ENCODE results near the gene ZNF417. TPM values are rescaled to one million over a fixed set of nuclear protein-coding genes. Genes with fewer than 3 reads are reported as not detected.
A peak's percentile ranks its signal among the peaks of the same experiment; 100 is the strongest.

Gene ZNF417
- total and polyA plus RNA-seq, 2 experiments from 2014 or later, result 6.0 to 19.4 TPM

DNA sequence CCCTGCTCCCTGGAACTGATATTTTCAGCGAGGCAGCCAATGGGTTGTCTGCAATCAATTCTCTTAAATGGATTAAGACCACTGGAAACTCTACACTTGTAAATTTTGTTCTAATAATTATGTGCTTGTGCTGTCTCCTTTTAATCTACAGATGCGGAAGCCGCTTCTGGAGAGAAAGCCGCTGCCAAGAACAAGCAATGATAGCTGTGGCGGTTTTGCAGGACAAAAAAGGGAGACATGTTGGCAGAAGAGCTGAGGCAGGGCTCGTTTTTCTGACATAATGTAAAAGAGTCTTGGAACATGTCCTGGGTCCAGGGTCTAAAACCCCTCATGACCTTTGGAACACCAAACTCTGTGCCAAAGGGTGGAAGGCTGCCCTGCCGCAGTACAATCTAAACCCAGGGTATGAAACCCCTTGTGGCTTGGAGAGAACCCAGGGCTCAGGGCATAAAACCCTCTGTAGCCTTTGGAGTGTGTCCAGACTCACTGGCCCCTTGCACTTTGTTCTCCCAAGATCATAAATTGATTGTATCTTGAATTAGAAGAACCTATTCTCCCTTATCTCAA lies 12.7 kb downstream of the ZNF417 start:
- Mint-ChIP-seq H3K36me3 (ENCODE audit: low read depth) (peaks cover 15% of the 10 kb centered on the region), H3K4me3 (no peak overlapping the region), H3K27me3 (ENCODE audit: insufficient read depth, low read depth, poor library complexity) (peaks cover 1% of the 10 kb centered on the region), H3K4me1 (peaks cover 6% of the 10 kb centered on the region; the same call in 2 of the 3 replicates), H3K9me3 (no peaks in the 10 kb centered on the region), H3K27ac (no peak overlapping the region)
- H2AFZ ChIP-seq, result no peak overlapping the region
- H3K4me1 ChIP-seq (ENCODE audit: insufficient read depth), result no peaks in the 10 kb centered on the region
- peak; percentile 31; the same call in 2 of the 3 replicates for ATAC-seq
- H3K4me3 ChIP-seq, result no peak overlapping the region
- H3K36me3 ChIP-seq (ENCODE audit: insufficient read depth), result no peaks in the 10 kb centered on the region
- H3K27ac ChIP-seq (ENCODE audit: low read depth), result no peak overlapping the region
- TF ChIP-seq, protein P1, sequence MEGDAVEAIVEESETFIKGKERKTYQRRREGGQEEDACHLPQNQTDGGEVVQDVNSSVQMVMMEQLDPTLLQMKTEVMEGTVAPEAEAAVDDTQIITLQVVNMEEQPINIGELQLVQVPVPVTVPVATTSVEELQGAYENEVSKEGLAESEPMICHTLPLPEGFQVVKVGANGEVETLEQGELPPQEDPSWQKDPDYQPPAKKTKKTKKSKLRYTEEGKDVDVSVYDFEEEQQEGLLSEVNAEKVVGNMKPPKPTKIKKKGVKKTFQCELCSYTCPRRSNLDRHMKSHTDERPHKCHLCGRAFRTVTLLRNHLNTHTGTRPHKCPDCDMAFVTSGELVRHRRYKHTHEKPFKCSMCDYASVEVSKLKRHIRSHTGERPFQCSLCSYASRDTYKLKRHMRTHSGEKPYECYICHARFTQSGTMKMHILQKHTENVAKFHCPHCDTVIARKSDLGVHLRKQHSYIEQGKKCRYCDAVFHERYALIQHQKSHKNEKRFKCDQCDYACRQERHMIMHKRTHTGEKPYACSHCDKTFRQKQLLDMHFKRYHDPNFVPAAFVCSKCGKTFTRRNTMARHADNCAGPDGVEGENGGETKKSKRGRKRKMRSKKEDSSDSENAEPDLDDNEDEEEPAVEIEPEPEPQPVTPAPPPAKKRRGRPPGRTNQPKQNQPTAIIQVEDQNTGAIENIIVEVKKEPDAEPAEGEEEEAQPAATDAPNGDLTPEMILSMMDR (conservative IDR thresholded peaks at IDR 0.05; ENCODE audit: low read depth in 2 of 2), result no peak
- TF ChIP-seq EZH2 (IDR thresholded peaks at IDR 0.05; ENCODE audit: low read depth, unreplicated experiment), result no peak
- no peak overlapping the region for H3K4me2 ChIP-seq
- no peaks in the 10 kb centered on the region for H3K9me2 ChIP-seq (ENCODE audit: insufficient read depth)
- no peak for DNase-seq (ENCODE audit: low spot score)
- H3K27me3 ChIP-seq (ENCODE audit: insufficient read depth), result no peaks in the 10 kb centered on the region
- H3F3A ChIP-seq (replicated peaks; ENCODE audit: low read depth), result 0 out of 2 replicates have a peak, but pooled peaks cover 2% of the 10 kb centered on the region
- H4K20me1 ChIP-seq (replicated peaks; ENCODE audit: insufficient read depth), result peaks cover 9% of the 10 kb centered on the region
- H3K79me2 ChIP-seq (replicated peaks; ENCODE audit: insufficient read depth), result 0 out of 2 replicates have a peak, but pooled peaks cover 5% of the 10 kb centered on the region

DNA sequence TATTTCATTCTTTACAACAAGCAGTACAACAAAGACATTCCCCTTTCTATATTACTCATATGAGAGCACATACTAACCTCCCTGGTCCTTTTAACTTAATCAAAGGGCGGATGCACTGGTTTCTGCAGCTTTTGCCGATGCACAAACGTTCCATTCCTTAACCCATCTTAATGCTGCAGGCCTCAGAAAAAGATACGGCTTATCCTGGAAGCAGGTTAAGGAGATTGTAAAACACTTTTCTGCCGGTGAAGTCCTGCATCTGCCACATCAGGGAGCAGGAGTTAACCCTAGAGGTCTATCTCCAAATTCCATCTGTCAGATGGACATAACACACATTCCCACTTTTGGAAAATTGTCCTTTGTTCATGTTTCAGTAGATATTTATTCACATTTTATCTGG lies 16.1 kb downstream of the ZNF417 start:
- Histone ChIP-seq H3K36me3 (ENCODE audit: insufficient read depth) (no peaks in the 10 kb centered on the region), H4K20me1 (replicated peaks; ENCODE audit: insufficient read depth) (peaks cover 2% of the 10 kb centered on the region; the same call in 1 of the 2 replicates), H3K9me2 (ENCODE audit: insufficient read depth) (no peaks in the 10 kb centered on the region), H3K4me1 (ENCODE audit: insufficient read depth) (peaks cover 4% of the 10 kb centered on the region), H3K27me3 (ENCODE audit: insufficient read depth) (no peaks in the 10 kb centered on the region), H3K27ac (ENCODE audit: low read depth) (no peak overlapping the region), H2AFZ (no peak overlapping the region), H3K4me2 (no peak overlapping the region), H3F3A (replicated peaks; ENCODE audit: low read depth) (0 out of 2 replicates have a peak, but pooled peaks cover 2% of the 10 kb centered on the region), H3K4me3 (no peak overlapping the region), H3K79me2 (replicated peaks; ENCODE audit: insufficient read depth) (0 out of 2 replicates have a peak, but pooled peaks cover 5% of the 10 kb centered on the region)
- Mint-ChIP-seq H3K36me3 (ENCODE audit: low read depth) (no peaks in the 10 kb centered on the region; the same call in 2 of the 3 replicates), H3K4me3 (no peak overlapping the region), H3K9me3 (no peaks in the 10 kb centered on the region), H3K27me3 (ENCODE audit: insufficient read depth, low read depth, poor library complexity) (no peaks in the 10 kb centered on the region), H3K27ac (no peak overlapping the region), H3K4me1 (peaks cover 14% of the 10 kb centered on the region; the same call in 2 of the 3 replicates)
- DNase-seq (ENCODE audit: low spot score) (no peak), ATAC-seq (no peak)
- TF ChIP-seq POLR2AphosphoS5 (IDR thresholded peaks at IDR 0.05; ENCODE audit: low read depth) (no peak), JUNB (IDR thresholded peaks at IDR 0.05; ENCODE audit: unreplicated experiment) (no peak), EZH2 (IDR thresholded peaks at IDR 0.05; ENCODE audit: low read depth, unreplicated experiment) (no peak), NANOG (IDR thresholded peaks at IDR 0.05; ENCODE audit: borderline replicate concordance) (no peak), STAT1 (IDR thresholded peaks at IDR 0.05; ENCODE audit: unreplicated experiment) (no peak), ZNF114 (CRISPR knock-in tag; IDR thresholded peaks at IDR 0.05) (no peak), ZNF331 (CRISPR knock-in tag; IDR thresholded peaks at IDR 0.05; ENCODE audit: low read depth) (no peak), CREB1 (CRISPR knock-in tag; IDR thresholded peaks at IDR 0.05; ENCODE audit: low read depth) (no peak), EZH2phosphoT487 (IDR thresholded peaks at IDR 0.05; ENCODE audit: unreplicated experiment) (no peak)
- TF ChIP-seq, protein P1 (conservative IDR thresholded peaks at IDR 0.05; ENCODE audit: low read depth in 2 of 2), result no peak
- TF ChIP-seq, protein P2, sequence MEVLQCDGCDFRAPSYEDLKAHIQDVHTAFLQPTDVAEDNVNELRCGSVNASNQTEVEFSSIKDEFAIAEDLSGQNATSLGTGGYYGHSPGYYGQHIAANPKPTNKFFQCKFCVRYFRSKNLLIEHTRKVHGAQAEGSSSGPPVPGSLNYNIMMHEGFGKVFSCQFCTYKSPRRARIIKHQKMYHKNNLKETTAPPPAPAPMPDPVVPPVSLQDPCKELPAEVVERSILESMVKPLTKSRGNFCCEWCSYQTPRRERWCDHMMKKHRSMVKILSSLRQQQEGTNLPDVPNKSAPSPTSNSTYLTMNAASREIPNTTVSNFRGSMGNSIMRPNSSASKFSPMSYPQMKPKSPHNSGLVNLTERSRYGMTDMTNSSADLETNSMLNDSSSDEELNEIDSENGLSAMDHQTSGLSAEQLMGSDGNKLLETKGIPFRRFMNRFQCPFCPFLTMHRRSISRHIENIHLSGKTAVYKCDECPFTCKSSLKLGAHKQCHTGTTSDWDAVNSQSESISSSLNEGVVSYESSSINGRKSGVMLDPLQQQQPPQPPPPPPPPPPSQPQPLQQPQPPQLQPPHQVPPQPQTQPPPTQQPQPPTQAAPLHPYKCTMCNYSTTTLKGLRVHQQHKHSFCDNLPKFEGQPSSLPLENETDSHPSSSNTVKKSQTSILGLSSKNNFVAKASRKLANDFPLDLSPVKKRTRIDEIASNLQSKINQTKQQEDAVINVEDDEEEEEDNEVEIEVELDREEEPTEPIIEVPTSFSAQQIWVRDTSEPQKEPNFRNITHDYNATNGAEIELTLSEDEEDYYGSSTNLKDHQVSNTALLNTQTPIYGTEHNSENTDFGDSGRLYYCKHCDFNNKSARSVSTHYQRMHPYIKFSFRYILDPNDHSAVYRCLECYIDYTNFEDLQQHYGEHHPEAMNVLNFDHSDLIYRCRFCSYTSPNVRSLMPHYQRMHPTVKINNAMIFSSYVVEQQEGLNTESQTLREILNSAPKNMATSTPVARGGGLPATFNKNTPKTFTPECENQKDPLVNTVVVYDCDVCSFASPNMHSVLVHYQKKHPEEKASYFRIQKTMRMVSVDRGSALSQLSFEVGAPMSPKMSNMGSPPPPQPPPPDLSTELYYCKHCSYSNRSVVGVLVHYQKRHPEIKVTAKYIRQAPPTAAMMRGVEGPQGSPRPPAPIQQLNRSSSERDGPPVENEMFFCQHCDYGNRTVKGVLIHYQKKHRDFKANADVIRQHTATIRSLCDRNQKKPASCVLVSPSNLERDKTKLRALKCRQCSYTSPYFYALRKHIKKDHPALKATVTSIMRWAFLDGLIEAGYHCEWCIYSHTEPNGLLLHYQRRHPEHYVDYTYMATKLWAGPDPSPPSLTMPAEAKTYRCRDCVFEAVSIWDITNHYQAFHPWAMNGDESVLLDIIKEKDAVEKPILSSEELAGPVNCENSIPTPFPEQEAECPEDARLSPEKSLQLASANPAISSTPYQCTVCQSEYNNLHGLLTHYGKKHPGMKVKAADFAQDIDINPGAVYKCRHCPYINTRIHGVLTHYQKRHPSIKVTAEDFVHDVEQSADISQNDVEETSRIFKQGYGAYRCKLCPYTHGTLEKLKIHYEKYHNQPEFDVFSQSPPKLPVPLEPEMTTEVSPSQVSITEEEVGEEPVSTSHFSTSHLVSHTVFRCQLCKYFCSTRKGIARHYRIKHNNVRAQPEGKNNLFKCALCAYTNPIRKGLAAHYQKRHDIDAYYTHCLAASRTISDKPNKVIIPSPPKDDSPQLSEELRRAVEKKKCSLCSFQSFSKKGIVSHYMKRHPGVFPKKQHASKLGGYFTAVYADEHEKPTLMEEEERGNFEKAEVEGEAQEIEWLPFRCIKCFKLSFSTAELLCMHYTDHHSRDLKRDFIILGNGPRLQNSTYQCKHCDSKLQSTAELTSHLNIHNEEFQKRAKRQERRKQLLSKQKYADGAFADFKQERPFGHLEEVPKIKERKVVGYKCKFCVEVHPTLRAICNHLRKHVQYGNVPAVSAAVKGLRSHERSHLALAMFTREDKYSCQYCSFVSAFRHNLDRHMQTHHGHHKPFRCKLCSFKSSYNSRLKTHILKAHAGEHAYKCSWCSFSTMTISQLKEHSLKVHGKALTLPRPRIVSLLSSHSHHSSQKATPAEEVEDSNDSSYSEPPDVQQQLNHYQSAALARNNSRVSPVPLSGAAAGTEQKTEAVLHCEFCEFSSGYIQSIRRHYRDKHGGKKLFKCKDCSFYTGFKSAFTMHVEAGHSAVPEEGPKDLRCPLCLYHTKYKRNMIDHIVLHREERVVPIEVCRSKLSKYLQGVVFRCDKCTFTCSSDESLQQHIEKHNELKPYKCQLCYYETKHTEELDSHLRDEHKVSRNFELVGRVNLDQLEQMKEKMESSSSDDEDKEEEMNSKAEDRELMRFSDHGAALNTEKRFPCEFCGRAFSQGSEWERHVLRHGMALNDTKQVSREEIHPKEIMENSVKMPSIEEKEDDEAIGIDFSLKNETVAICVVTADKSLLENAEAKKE (CRISPR knock-in tag; IDR thresholded peaks at IDR 0.05), result no peak
